SK-N-SH treated with all-trans-retinoic acid at 6 μM for 48 hours (cell line): ENCODE measurements around the gene MMP14.

ENCODE experiments used
- ATAC-seq: fragments of 200-7000 bp; cut with Tn5 transposase; 3 replicates; pipeline ENCODE4 v1.9.1; 2020; ENCODE audit warnings: mild to moderate bottlenecking, moderate library complexity
- BACH2 ChIP-seq: fragments of 250-450 bp; sonication (Bioruptor Pico); IDR thresholded peaks from 2 replicates; pipeline ENCODE4 v1.9.0; 2021; ENCODE audit warnings: mild to moderate bottlenecking, borderline replicate concordance
- CREB5 ChIP-seq: fragments of 250-450 bp; sonication (Bioruptor Pico); IDR thresholded peaks from 2 replicates; pipeline ENCODE4 v1.5.1; 2020; ENCODE audit warnings: low read depth, mild to moderate bottlenecking, moderate library complexity
- CSDC2 ChIP-seq: fragments of 250-450 bp; sonication (Bioruptor Pico); IDR thresholded peaks from 2 replicates; pipeline ENCODE4 v1.5.0; 2020; ENCODE audit warnings: mild to moderate bottlenecking, moderate library complexity
- ESRRG ChIP-seq: fragments of 250-450 bp; sonication (Bioruptor Pico); IDR thresholded peaks from 2 replicates; pipeline ENCODE4 v1.6.1; 2021; ENCODE audit warnings: mild to moderate bottlenecking
- GLIS3 ChIP-seq: fragments of 250-450 bp; sonication (Bioruptor Pico); IDR thresholded peaks from 2 replicates; pipeline ENCODE4 v1.5.0; 2020; ENCODE audit warnings: mild to moderate bottlenecking, moderate library complexity
- ISL1 ChIP-seq: fragments of 250-450 bp; sonication (Bioruptor Pico); IDR thresholded peaks from 2 replicates; pipeline ENCODE4 v2.1.2; 2022; ENCODE audit warnings: mild to moderate bottlenecking, moderate library complexity
- OSR1 ChIP-seq: fragments of 250-450 bp; sonication (Bioruptor Pico); IDR thresholded peaks from 2 replicates; pipeline ENCODE4 v1.8.0; 2022; ENCODE audit warnings: moderate library complexity, mild to moderate bottlenecking, inconsistent platforms
- PATZ1 ChIP-seq: fragments of 250-450 bp; sonication (Bioruptor Pico); IDR thresholded peaks from 2 replicates; pipeline ENCODE4 v1.8.0; 2020; ENCODE audit warnings: mild to moderate bottlenecking, moderate library complexity, borderline replicate concordance
- PPARA ChIP-seq: fragments of 250-450 bp; sonication (Bioruptor Pico); IDR thresholded peaks from 2 replicates; pipeline ENCODE4 v1.5.0; 2020; ENCODE audit warnings: mild to moderate bottlenecking, borderline replicate concordance
- RARB ChIP-seq: fragments of 250-450 bp; sonication (Bioruptor Pico); IDR thresholded peaks from 2 replicates; pipeline ENCODE4 v1.8.0; 2021; ENCODE audit warnings: mild to moderate bottlenecking, moderate library complexity
- SNAI2 ChIP-seq: fragments of 250-450 bp; sonication (Bioruptor Pico); IDR thresholded peaks from 2 replicates; pipeline ENCODE4 v1.5.0; 2020; ENCODE audit warnings: mild to moderate bottlenecking, moderate library complexity
- TOX ChIP-seq: fragments of 250-450 bp; sonication (Bioruptor Pico); IDR thresholded peaks from 2 replicates; pipeline ENCODE4 v1.8.0; 2021; ENCODE audit warnings: mild to moderate bottlenecking, moderate library complexity, borderline replicate concordance
- TSHZ2 ChIP-seq: fragments of 250-450 bp; sonication (Bioruptor Pico); IDR thresholded peaks from 2 replicates; pipeline ENCODE4 v1.5.0; 2020; ENCODE audit warnings: mild to moderate bottlenecking, moderate library complexity
- ZC3H10 ChIP-seq: fragments of 250-450 bp; sonication (Bioruptor Pico); IDR thresholded peaks from 2 replicates; pipeline ENCODE4 v1.5.1; 2021; ENCODE audit warnings: mild to moderate bottlenecking, moderate library complexity
- ZFP3 ChIP-seq: fragments of 250-450 bp; sonication (Bioruptor Pico); IDR thresholded peaks from 2 replicates; pipeline ENCODE4 v1.5.0; 2020; ENCODE audit warnings: mild to moderate bottlenecking, moderate library complexity
- ZFP30 ChIP-seq: fragments of 450-650 bp; formaldehyde crosslinking; IDR thresholded peaks from 2 replicates; pipeline ENCODE4 v1.5.0; 2022; ENCODE audit warnings: mild to moderate bottlenecking, moderate library complexity
- ZNF565 ChIP-seq: fragments of 450-650 bp; formaldehyde crosslinking; conservative IDR thresholded peaks from 2 replicates; pipeline ENCODE4 v1.5.0; 2020; ENCODE audit warnings: low read depth, mild to moderate bottlenecking, moderate library complexity
- ZNF8 ChIP-seq: fragments of 450-650 bp; formaldehyde crosslinking; IDR thresholded peaks from 2 replicates; pipeline ENCODE4 v1.5.0; 2020; ENCODE audit warnings: mild to moderate bottlenecking, moderate library complexity
- TF ChIP-seq, protein P1 (sequence below): fragments of 250-450 bp; sonication (Bioruptor Pico); IDR thresholded peaks from 2 replicates; pipeline ENCODE4 v1.5.1; 2021; ENCODE audit warnings: mild to moderate bottlenecking, moderate library complexity
- TF ChIP-seq, protein P2 (sequence below): fragments of 250-450 bp; sonication (Bioruptor Pico); IDR thresholded peaks from 2 replicates; pipeline ENCODE4 v1.8.0; 2021; ENCODE audit warnings: low read depth, mild to moderate bottlenecking, moderate library complexity, borderline replicate concordance

The MMP14 gene

DNA sequence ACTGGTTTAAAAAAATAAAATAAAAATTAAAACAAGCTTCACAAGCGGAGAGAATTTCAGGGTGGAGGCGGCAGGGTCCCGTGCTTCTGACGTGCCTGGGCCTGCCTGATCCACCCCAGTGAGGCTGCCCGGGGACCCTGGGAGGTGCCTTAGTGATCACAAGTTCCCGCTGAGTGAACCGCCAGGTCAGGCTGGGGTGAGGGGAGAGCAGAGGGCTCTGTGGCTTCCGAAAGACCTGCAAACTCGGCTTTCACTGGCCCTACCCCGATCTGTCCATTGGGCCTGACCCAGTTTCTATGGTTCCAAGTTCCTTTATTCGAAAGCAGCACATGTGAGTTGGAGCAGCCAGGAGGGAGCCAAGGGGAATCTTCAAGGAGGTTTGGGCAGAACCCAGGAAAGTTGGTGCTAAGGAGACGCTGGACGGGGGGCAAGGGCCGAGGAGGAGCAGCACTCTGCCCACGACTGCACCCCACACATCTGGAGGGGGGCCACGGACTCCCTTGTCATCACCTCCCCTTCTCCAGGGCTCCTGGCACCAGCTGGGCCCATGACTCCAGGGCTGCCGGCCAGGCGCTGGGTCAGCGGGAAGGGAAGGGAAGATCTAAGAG lies 12.9 kb downstream of the MMP14 start:
- TF ChIP-seq TSHZ2 (CRISPR knock-in tag) (no peak), PPARA (CRISPR knock-in tag) (no peak), CREB5 (CRISPR knock-in tag) (no peak), RARB (CRISPR knock-in tag) (no peak), OSR1 (CRISPR knock-in tag) (no peak), ZFP3 (no peak), ZC3H10 (CRISPR knock-in tag) (no peak), ZFP30 (CRISPR knock-in tag) (no peak), PATZ1 (CRISPR knock-in tag) (no peak), ISL1 (CRISPR knock-in tag) (no peak), ZNF8 (CRISPR knock-in tag) (no peak), GLIS3 (CRISPR knock-in tag) (no peak), ESRRG (no peak), CSDC2 (no peak), BACH2 (CRISPR knock-in tag) (no peak), SNAI2 (CRISPR knock-in tag) (no peak)
- TF ChIP-seq, protein P1, sequence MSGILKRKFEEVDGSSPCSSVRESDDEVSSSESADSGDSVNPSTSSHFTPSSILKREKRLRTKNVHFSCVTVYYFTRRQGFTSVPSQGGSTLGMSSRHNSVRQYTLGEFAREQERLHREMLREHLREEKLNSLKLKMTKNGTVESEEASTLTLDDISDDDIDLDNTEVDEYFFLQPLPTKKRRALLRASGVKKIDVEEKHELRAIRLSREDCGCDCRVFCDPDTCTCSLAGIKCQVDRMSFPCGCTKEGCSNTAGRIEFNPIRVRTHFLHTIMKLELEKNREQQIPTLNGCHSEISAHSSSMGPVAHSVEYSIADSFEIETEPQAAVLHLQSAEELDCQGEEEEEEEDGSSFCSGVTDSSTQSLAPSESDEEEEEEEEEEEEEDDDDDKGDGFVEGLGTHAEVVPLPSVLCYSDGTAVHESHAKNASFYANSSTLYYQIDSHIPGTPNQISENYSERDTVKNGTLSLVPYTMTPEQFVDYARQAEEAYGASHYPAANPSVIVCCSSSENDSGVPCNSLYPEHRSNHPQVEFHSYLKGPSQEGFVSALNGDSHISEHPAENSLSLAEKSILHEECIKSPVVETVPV (CRISPR knock-in tag), result no peak

GRCh38 chr14:22850944-22851764 lies 14.8 kb downstream of the MMP14 start:
- peak; percentile 35 for ATAC-seq
- TF ChIP-seq ZNF565 (CRISPR knock-in tag) (no peak), ZNF8 (CRISPR knock-in tag) (no peak), ZC3H10 (CRISPR knock-in tag) (no peak), RARB (CRISPR knock-in tag) (no peak), ISL1 (CRISPR knock-in tag) (no peak), CSDC2 (no peak), PPARA (CRISPR knock-in tag) (no peak), TOX (CRISPR knock-in tag) (no peak), TSHZ2 (CRISPR knock-in tag) (no peak), CREB5 (CRISPR knock-in tag) (no peak), PATZ1 (CRISPR knock-in tag) (no peak)
- TF ChIP-seq, protein P2, sequence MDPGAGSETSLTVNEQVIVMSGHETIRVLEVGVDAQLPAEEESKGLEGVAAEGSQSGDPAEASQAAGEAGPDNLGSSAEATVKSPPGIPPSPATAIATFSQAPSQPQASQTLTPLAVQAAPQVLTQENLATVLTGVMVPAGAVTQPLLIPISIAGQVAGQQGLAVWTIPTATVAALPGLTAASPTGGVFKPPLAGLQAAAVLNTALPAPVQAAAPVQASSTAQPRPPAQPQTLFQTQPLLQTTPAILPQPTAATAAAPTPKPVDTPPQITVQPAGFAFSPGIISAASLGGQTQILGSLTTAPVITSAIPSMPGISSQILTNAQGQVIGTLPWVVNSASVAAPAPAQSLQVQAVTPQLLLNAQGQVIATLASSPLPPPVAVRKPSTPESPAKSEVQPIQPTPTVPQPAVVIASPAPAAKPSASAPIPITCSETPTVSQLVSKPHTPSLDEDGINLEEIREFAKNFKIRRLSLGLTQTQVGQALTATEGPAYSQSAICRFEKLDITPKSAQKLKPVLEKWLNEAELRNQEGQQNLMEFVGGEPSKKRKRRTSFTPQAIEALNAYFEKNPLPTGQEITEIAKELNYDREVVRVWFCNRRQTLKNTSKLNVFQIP (CRISPR knock-in tag), result no peak
- TF ChIP-seq, protein P1 (CRISPR knock-in tag), result no peak

More for the DNA sequence above, 12.9 kb downstream of the MMP14 start:
- ATAC-seq, result no peak
